Hepatocyte (in vitro differentiated cells): Measurements from ENCODE around the gene C7orf57.

Experiments
- CTCF ChIP-seq: fragments of 200-600 bp; sonication (generic); IDR thresholded peaks from 2 replicates; pipeline ENCODE4 v1.5.1; 2016; ENCODE audit warnings: antibody characterized with exemption, mild to moderate bottlenecking; ENCODE audit not compliant: poor library complexity
- EZH2 ChIP-seq: fragments of 200-600 bp; sonication (generic); IDR thresholded peaks from 2 replicates; pipeline ENCODE4 v1.6.1; 2016; ENCODE audit warnings: antibody characterized with exemption, mild to moderate bottlenecking, borderline replicate concordance
- EZH2phosphoT487 ChIP-seq: fragments of 200-600 bp; sonication (generic); IDR thresholded peaks from one replicate; pipeline ENCODE4 v1.6.1; 2018; ENCODE audit warnings: antibody characterized with exemption, mild to moderate bottlenecking, low read depth, moderate library complexity; ENCODE audit not compliant: unreplicated experiment, severe bottlenecking

DNA sequence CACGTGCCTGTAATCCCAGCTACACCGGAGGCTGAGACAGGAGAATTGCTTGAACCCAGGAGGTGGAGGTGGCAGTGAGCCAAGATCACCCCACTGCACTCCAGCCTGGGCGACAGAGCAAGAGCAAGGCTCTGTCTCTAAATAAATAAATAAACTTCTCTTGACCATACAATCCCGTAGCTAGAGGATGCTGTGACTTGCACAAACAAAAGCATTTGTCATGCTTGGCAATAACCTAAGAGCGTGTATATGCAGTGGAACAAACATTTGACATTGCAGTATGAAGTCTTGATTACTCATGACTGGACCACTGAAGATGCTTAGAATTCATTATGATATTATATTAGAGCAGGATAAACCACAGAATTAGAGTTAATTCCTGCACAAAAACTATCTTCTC, 1.4 kb upstream of the C7orf57 start:
- no peak for TF ChIP-seq CTCF
- TF ChIP-seq EZH2phosphoT487, result no peak
- no peak for TF ChIP-seq EZH2
